Stimulated activated CD8-positive, alpha-beta memory T cell treated with anti-CD3 and anti-CD28 coated beads, Interleukin-12 subunit alpha, Interleukin-12 subunit beta, amount 100 ng/mL, for 1 hour (primary cell): ENCODE data around the gene BPGM.
A peak's percentile ranks its signal among the peaks of the same experiment; 100 is the strongest.

Experiments used
- DNase-seq: peaks from one replicate; pipeline ENCODE4 v3.0.0-alpha.2; 2020; ENCODE audit warnings: low read depth

The BPGM gene

DNA sequence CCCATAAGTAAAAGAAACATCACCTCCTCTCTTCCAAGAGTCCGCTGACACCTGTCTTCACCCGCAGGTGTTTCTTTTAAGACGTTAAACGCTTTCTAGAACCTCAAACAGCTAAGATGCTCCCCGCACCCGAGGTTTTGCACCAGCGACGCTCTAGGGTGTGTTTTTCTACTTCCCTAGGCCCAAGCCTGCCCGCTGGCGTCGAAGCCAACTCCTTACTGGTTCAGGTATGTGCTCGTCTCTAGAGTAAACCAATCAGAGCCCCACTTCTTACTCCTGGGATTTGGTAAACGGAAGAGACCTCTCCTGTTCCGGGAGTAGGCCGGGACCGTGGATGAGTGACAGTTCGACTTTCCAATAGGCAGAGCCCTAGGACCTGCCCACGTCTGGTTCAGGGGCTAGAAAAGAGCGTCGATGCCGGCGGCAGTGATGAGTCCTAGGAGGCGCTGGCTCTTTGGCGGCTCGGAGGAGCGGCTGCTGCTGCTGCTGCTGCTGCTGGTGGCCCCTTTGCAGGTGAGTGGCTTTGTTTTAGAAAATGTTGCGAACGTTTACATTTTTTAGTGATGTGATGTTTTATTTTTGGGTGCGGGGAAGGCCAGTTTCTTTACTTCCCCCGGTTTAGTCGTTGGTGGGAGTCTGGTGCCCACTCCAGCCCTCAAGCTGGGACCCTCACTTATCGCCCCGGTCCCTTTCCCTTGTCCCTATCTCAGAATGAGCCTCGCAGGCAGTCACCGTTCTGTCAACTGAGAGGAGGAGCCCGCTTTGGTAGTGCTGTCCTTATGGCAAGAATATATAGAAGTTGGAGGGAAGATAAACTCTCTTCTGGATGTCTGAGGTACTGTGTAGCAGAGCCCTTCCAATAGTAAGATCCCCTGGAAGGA is at the start of gene BPGM:
Gene BPGM (plus strand): TSS at position 429 of the 881 bp plus-strand sequence. CDS start 14,655 bp downstream, outside the sequence.
- peak; percentile 93 for DNase-seq

DNA sequence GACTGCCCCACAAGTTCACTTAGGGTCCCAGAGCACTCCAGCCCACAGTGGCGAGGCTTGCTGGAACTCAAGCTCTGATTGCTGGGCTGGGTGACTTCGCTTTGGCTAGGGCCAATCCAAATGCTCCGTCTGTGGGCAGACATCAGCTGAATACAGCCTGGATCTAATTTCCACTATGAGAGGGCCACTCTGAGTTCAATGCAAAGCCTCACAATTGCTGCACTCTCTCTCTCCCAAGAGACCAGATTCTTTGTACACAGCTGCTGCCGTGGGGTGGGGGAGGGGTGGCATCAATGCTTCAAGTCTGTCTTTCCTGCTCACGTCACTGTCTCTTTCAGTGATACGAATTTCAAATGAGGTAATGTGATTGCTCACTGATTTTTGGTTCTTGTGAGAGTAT is 47.3 kb upstream of the BPGM start:
- no peak for DNase-seq

GRCh38 chr7:134601459-134601858 is 45.2 kb upstream of the BPGM start:
- DNase-seq, result no peak

GRCh38 chr7:134602881-134603451 is 43.7 kb upstream of the BPGM start:
- no peak for DNase-seq

DNA sequence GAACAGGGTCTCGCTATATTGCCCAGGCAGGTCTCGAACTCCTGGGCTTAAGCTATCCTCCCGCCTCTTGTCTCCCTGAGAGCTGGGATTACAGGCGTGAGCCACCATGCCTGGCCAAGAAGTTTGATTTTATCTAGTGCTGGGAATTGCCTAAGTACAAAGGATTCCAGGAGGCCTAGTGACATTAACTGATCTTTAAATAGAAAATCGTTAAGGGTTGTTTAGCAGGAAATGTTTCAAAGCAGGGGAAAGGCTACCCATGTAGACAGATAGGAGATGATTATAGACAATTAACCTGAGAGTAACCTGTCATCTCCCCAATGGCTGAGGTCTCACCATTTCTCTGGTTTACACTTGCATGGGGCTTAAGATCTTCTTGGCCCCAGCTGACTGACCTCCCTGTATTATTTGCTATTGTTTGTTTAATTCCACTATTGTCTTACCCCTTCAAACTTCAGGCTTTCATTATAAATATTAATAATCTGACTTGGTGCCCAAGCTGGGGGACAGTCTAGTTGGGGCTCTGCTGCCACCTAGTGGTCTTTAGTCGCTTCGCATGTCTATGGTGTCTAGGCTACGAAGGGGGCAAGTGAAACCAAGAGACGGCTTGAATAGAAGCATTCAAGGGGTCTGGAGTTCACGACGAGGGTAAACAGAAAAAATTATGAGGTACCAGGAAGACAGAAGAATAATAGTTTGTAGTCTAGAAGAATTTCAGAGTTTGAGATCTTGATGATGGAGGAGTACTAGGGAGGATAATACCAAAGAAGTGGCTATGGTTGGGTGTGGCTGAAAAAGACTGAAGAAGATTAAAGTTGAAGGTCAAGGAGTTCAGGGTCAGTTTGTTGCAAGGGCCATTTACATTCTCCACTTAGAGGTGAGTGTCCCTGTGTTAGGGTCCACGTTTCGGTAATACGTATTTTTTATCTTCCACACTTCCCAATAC is 40.4 kb upstream of the BPGM start:
- DNase-seq, result peak; percentile 51

DNA sequence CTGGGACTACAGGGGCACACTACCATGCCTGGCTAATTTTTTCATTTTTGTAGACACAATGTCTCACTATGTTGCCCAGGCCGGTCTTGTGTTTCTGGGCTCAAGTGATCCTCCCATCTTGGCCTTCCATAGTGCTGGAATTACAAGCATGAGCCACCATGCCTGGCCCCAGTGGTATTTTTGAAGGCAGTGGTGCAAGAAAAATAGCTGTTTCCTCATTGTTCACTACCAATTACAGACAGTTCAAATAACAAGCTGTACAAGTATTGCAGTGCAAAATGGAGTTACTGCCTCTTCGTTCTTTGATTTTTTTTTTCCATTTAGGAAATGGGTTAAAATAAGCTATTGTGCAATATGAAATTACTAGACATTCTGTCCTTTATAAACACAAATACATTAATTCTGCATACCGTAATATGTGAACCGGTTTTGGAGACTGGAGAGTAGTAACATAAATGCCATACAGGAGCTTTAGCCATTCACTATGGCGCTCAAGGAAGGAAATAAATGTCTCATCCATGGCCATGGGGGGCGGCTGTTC is 35.0 kb upstream of the BPGM start:
- DNase-seq, result no peak

- no peak for DNase-seq
Observed at GRCh38 chr7:134612197-134612596, 34.5 kb upstream of the BPGM start.

- no peak for DNase-seq
Observed at GRCh38 chr7:134613623-134614347, 32.9 kb upstream of the BPGM start.

GRCh38 chr7:134616611-134617010 is 30.0 kb upstream of the BPGM start:
- DNase-seq, result no peak

GRCh38 chr7:134618756-134619530 is 27.7 kb upstream of the BPGM start:
- no peak for DNase-seq

- DNase-seq, result no peak
Observed at GRCh38 chr7:134619627-134620331, 26.9 kb upstream of the BPGM start.

- no peak for DNase-seq
Observed at GRCh38 chr7:134622303-134622995, 24.2 kb upstream of the BPGM start.

DNA sequence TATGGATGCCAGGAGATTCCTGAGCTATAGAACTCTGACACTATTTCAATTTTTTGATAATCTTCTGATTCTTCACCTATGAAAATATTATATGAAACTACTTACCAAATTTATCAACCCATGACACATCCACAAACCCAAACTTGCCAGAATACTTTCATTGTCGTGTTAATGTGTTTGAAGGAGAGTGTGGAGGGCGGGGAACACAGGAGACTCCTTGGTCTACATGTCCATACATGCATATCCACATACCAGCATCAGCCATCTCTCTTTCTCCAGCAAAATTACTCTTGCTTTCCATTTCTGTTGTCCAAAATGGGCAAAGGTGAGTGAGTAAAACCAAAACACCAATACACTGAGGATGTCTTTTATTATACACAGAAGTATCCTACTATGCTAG is 23.5 kb upstream of the BPGM start:
- no peak for DNase-seq

DNA sequence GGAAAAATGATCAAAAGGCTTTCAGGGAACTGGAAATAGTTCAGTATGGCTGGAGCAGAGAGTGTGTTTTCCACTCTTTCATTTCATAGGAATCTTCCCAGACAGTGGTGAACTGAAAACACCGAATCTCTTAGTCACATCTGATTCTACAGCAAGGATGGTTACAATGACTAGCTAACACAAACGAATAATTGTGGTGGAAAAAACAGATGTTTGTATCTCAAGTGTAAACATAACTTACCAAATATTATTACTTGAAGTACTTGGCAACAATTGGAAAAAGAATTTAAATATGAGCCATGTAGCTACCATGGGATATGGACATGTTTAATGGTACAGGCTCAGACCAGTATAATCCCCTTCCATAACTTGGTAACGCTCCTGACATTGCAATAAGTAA is 21.1 kb upstream of the BPGM start:
- DNase-seq, result no peak

GRCh38 chr7:134627109-134627774 is 19.4 kb upstream of the BPGM start:
- DNase-seq, result no peak

GRCh38 chr7:134627775-134628153 is 18.9 kb upstream of the BPGM start:
- no peak for DNase-seq

DNA sequence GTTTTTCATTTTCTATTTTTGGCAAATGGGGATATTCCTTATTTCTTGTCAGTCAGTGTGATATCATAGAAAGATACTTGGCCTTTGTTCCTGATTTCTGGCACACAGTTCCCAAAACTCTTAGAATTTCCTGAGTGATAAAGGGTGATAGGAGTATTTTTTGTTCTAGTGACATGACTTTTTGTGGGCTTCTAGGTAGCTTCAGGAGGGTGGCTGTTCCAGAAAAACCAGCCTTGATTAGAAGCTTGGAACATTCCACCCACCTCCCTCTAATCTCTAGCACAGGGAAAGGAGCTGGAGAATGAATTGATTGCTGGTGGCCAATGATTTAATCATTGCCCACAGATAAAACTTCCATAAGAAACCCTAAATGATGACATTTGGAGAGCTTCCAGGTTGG is 17.2 kb upstream of the BPGM start:
- DNase-seq, result no peak

GRCh38 chr7:134630237-134630636 is 16.4 kb upstream of the BPGM start:
- no peak for DNase-seq

- no peak for DNase-seq
Observed at GRCh38 chr7:134630893-134631292, 15.8 kb upstream of the BPGM start.
